OCI-LY1 (cell line): ENCODE measurements around the gene P2RY8.
A peak's percentile ranks its signal among the peaks of the same experiment; 100 is the strongest.
"Not testable (repeated sequence)": the region's sequence is repeated elsewhere in the genome, so short reads cannot be mapped to it uniquely, and the experiment has no call there.

Experiments used
- H2AFZ ChIP-seq: fragments of 200-600 bp; sonication (generic), shearing (Covaris generic); 2 replicates; pipeline ENCODE4 v1.6.0; 2014; ENCODE audit warnings: antibody characterized with exemption, mild to moderate bottlenecking, low read length
- H3F3A ChIP-seq: fragments of 200-600 bp; sonication (generic), shearing (Covaris generic); 2 replicates; pipeline ENCODE4 v1.6.0; 2014; ENCODE audit warnings: mild to moderate bottlenecking, antibody characterized with exemption, low read length, moderate library complexity; ENCODE audit not compliant: insufficient read depth
- H3K27ac ChIP-seq: fragments of 200-600 bp; sonication (generic); 2 replicates; pipeline ENCODE4 v1.5.1; 2014; ENCODE audit warnings: low read length, mixed run types, mild to moderate bottlenecking, low read depth; ENCODE audit not compliant: poor library complexity, severe bottlenecking
- H3K27me3 ChIP-seq: fragments of 200-600 bp; sonication (generic); 2 replicates; pipeline ENCODE4 v1.6.0; 2014; ENCODE audit warnings: antibody characterized with exemption, mild to moderate bottlenecking, low read length, moderate library complexity; ENCODE audit not compliant: insufficient read depth
- H3K36me3 ChIP-seq: fragments of 200-600 bp; sonication (generic); 2 replicates; pipeline ENCODE4 v1.6.1; 2014; ENCODE audit warnings: mild to moderate bottlenecking, antibody characterized with exemption, low read length, moderate library complexity, mixed read lengths; ENCODE audit not compliant: insufficient read depth
- H3K4me1 ChIP-seq: fragments of 200-600 bp; sonication (generic); 2 replicates; pipeline ENCODE4 v1.5.1; 2014; ENCODE audit warnings: mild to moderate bottlenecking, low read length, moderate library complexity; ENCODE audit not compliant: insufficient read depth, severe bottlenecking
- H3K4me2 ChIP-seq: fragments of 200-600 bp; sonication (generic), shearing (Covaris generic); 2 replicates; pipeline ENCODE4 v1.6.1; 2014; ENCODE audit warnings: low read length
- H3K4me3 ChIP-seq: fragments of 200-600 bp; sonication (generic); 2 replicates; pipeline ENCODE4 v1.5.1; 2014; ENCODE audit warnings: low read length, low read depth, mild to moderate bottlenecking, mixed read lengths; ENCODE audit not compliant: poor library complexity, severe bottlenecking
- H3K79me2 ChIP-seq: fragments of 200-600 bp; shearing (Covaris generic); 2 replicates; pipeline ENCODE4 v1.6.1; 2016; ENCODE audit warnings: mixed run types, low read length, mixed read lengths; ENCODE audit not compliant: insufficient read depth
- H3K9ac ChIP-seq: fragments of 200-600 bp; sonication (generic), shearing (Covaris generic); 2 replicates; pipeline ENCODE4 v1.6.1; 2014; ENCODE audit warnings: mild to moderate bottlenecking, low read length, mixed read lengths
- H3K9me2 ChIP-seq: fragments of 200-600 bp; sonication (generic), shearing (Covaris generic); 2 replicates; pipeline ENCODE4 v1.6.1; 2014; ENCODE audit warnings: low read depth, mild to moderate bottlenecking, low read length, mixed read lengths
- H3K9me3 ChIP-seq: fragments of 200-600 bp; shearing (Covaris generic); 2 replicates; pipeline ENCODE4 v1.6.1; 2014; ENCODE audit warnings: low read length, mixed read lengths
- H4K20me1 ChIP-seq: fragments of 200-600 bp; sonication (generic), shearing (Covaris generic); 2 replicates; pipeline ENCODE4 v1.6.0; 2016; ENCODE audit warnings: mild to moderate bottlenecking, low read length; ENCODE audit not compliant: insufficient read depth
- CTCF ChIP-seq: fragments of 200-600 bp; sonication (generic), shearing (Covaris generic); IDR thresholded peaks from 2 replicates; pipeline ENCODE4 v1.5.1; 2017; ENCODE audit warnings: mild to moderate bottlenecking, antibody characterized with exemption, low read length, moderate library complexity, mixed read lengths
- EZH2 ChIP-seq: fragments of 200-600 bp; sonication (generic), shearing (Covaris generic); IDR thresholded peaks from 2 replicates; pipeline ENCODE4 v1.8.0; 2017; ENCODE audit warnings: borderline replicate concordance, mixed run types, mild to moderate bottlenecking, antibody characterized with exemption, low read length, moderate library complexity, mixed read lengths

The P2RY8 gene

GRCh38 chrX:1489354-1489753, 47.6 kb downstream of the P2RY8 start:
- not testable (repeated sequence) for H3K27me3 ChIP-seq, H3K9me3 ChIP-seq, H4K20me1 ChIP-seq, H3K4me2 ChIP-seq, H3K9ac ChIP-seq, H3K79me2 ChIP-seq, H2AFZ ChIP-seq, H3K27ac ChIP-seq, H3K4me3 ChIP-seq, H3K9me2 ChIP-seq
- peaks cover 70% of the 10 kb centered on the region for H3K36me3 ChIP-seq
- peaks cover 15% of the 10 kb centered on the region for H3F3A ChIP-seq
- H3K4me1 ChIP-seq: peaks cover 56% of the 10 kb centered on the region

- Histone ChIP-seq H3K27me3 (no peaks in the 10 kb centered on the region), H2AFZ (no peak overlapping the region), H3K4me1 (peaks cover 56% of the 10 kb centered on the region), H3K9ac (peak overlapping the region; percentile 48; the same call in 1 of the 2 replicates), H3K9me2 (no peaks in the 10 kb centered on the region), H3F3A (peaks cover 16% of the 10 kb centered on the region), H3K36me3 (peaks cover 76% of the 10 kb centered on the region), H4K20me1 (no peaks in the 10 kb centered on the region), H3K4me3 (no peak overlapping the region), H3K79me2 (0 out of 2 replicates have a peak, but pooled peaks cover 6% of the 10 kb centered on the region), H3K9me3 (no peaks in the 10 kb centered on the region), H3K27ac (peak overlapping the region; percentile 90), H3K4me2 (peak overlapping the region; percentile 58; the same call in 1 of the 2 replicates)
- TF ChIP-seq EZH2: no peak
- TF ChIP-seq CTCF: no peak
Observed at GRCh38 chrX:1488745-1489144, 48.2 kb downstream of the P2RY8 start.

- no peak for TF ChIP-seq EZH2
- no peaks in the 10 kb centered on the region for H4K20me1 ChIP-seq
- no peaks in the 10 kb centered on the region for H3K9me2 ChIP-seq
- H3K36me3 ChIP-seq: peaks cover 82% of the 10 kb centered on the region
- H3F3A ChIP-seq: peaks cover 14% of the 10 kb centered on the region
- H3K9ac ChIP-seq: peak overlapping the region; percentile 48; the same call in 1 of the 2 replicates
- H2AFZ ChIP-seq: no peak overlapping the region
- H3K4me3 ChIP-seq: peak overlapping the region; percentile 25
- H3K9me3 ChIP-seq: no peaks in the 10 kb centered on the region
- peak overlapping the region; percentile 90 for H3K27ac ChIP-seq
- peak overlapping the region; percentile 58 for H3K4me2 ChIP-seq
- H3K27me3 ChIP-seq: no peaks in the 10 kb centered on the region
- peaks cover 58% of the 10 kb centered on the region for H3K4me1 ChIP-seq
- H3K79me2 ChIP-seq: 0 out of 2 replicates have a peak, but pooled peaks cover 6% of the 10 kb centered on the region
Observed at GRCh38 chrX:1488141-1488540, 48.8 kb downstream of the P2RY8 start.

- 0 out of 2 replicates have a peak, but pooled peaks cover 6% of the 10 kb centered on the region for H3K79me2 ChIP-seq
- H3K9me2 ChIP-seq: no peaks in the 10 kb centered on the region
- H4K20me1 ChIP-seq: no peaks in the 10 kb centered on the region
- H3K4me1 ChIP-seq: peaks cover 55% of the 10 kb centered on the region
- H3K9ac ChIP-seq: peak overlapping the region; percentile 16; the same call in 1 of the 2 replicates
- peaks cover 12% of the 10 kb centered on the region for H3F3A ChIP-seq
- peak overlapping the region; percentile 32; the same call in 1 of the 2 replicates for H3K4me2 ChIP-seq
- H3K27ac ChIP-seq: peak overlapping the region; percentile 90
- H3K9me3 ChIP-seq: no peaks in the 10 kb centered on the region
- H3K27me3 ChIP-seq: no peaks in the 10 kb centered on the region
- no peak overlapping the region for H3K4me3 ChIP-seq
- H2AFZ ChIP-seq: no peak overlapping the region
- TF ChIP-seq EZH2 (no peak), CTCF (no peak)
- peaks cover 79% of the 10 kb centered on the region for H3K36me3 ChIP-seq
Observed at GRCh38 chrX:1487401-1487800, 49.6 kb downstream of the P2RY8 start.
